Activated T-cell treated with anti-CD3 and anti-CD28 coated beads for 48 hours (primary cell): ENCODE measurements around the gene GPR176.

Experiments
- DNase-seq: peaks from one replicate; pipeline ENCODE4 v3.0.0-alpha.2; 2020; ENCODE audit warnings: low read depth

Gene GPR176

GRCh38 chr15:39782441-39783138 is 137.5 kb downstream of the GPR176 start, which contains the start of gene FSIP1:
TSS of gene FSIP1 (minus strand) at chr15:39782841. CDS start at chr15:39776524, 6,317 bp downstream.
- peak; percentile 93 for DNase-seq

GRCh38 chr15:39781967-39782302 is 138.1 kb downstream of the GPR176 start:
- no peak for DNase-seq

- no peak for DNase-seq
Observed at GRCh38 chr15:39781147-39781966, 138.7 kb downstream of the GPR176 start.

GRCh38 chr15:39778021-39778420 is 142.0 kb downstream of the GPR176 start:
- no peak for DNase-seq

- DNase-seq = no peak
Observed at GRCh38 chr15:39777496-39777895, 142.6 kb downstream of the GPR176 start.

- DNase-seq = no peak
Observed at GRCh38 chr15:39776068-39776467, 144.0 kb downstream of the GPR176 start.

- no peak for DNase-seq
Observed at GRCh38 chr15:39774688-39775267, 145.3 kb downstream of the GPR176 start.

- no peak for DNase-seq
Observed at GRCh38 chr15:39770748-39771689, 149.0 kb downstream of the GPR176 start.

GRCh38 chr15:39767921-39768320 is 152.1 kb downstream of the GPR176 start:
- no peak for DNase-seq

GRCh38 chr15:39761006-39761405 is 159.1 kb downstream of the GPR176 start:
- no peak for DNase-seq

GRCh38 chr15:39756806-39757522 is 163.1 kb downstream of the GPR176 start:
- DNase-seq = no peak

GRCh38 chr15:39752991-39753390 is 167.1 kb downstream of the GPR176 start:
- DNase-seq = no peak

GRCh38 chr15:39752246-39752645 is 167.8 kb downstream of the GPR176 start:
- DNase-seq = no peak
